Type B pancreatic cell (in vitro differentiated cells): ENCODE data around the gene PPARGC1A. TPM values are rescaled to one million over a fixed set of nuclear protein-coding genes. Genes with fewer than 3 reads are reported as not detected.

Experiments
- DNase-seq: peaks from one replicate; pipeline ENCODE4 v3.0.0; 2021; ENCODE audit warnings: mixed read lengths; ENCODE audit not compliant: unreplicated experiment; ENCODE audit errors: extremely low spot score
- H3K27ac Mint-ChIP-seq: 2 replicates; pipeline ENCODE4 v1.8.0; 2021; ENCODE audit warnings: mild to moderate bottlenecking, mixed read lengths
- H3K27me3 Mint-ChIP-seq: 2 replicates; pipeline ENCODE4 v1.8.0; 2021; ENCODE audit warnings: mixed read lengths
- H3K36me3 Mint-ChIP-seq: 2 replicates; pipeline ENCODE4 v1.8.0; 2021; ENCODE audit warnings: mixed read lengths
- H3K4me1 Mint-ChIP-seq: one replicate; pipeline ENCODE4 v1.8.0; 2021; ENCODE audit warnings: mixed read lengths; ENCODE audit not compliant: unreplicated experiment
- H3K4me3 Mint-ChIP-seq: 2 replicates; pipeline ENCODE4 v1.8.0; 2021; ENCODE audit warnings: mild to moderate bottlenecking, mixed read lengths
- H3K9me3 Mint-ChIP-seq: 2 replicates; pipeline ENCODE4 v1.8.0; 2021; ENCODE audit warnings: mixed read lengths
- total RNA-seq: library from RNA; stranded (reverse); gene quantifications from 2 replicates; pipeline ENCODE4 v1.2.1, GENCODE V29; 2021; ENCODE audit warnings: low replicate concordance
- TF ChIP-seq, protein P1 (sequence below): fragments of 200-600 bp; sonication (generic); conservative IDR thresholded peaks from 2 replicates; pipeline ENCODE4 v1.5.0; 2021; ENCODE audit warnings: antibody characterized with exemption, mild to moderate bottlenecking

The PPARGC1A gene
- total RNA-seq, 1 donor from 2014 or later, result 39.4 TPM

DNA sequence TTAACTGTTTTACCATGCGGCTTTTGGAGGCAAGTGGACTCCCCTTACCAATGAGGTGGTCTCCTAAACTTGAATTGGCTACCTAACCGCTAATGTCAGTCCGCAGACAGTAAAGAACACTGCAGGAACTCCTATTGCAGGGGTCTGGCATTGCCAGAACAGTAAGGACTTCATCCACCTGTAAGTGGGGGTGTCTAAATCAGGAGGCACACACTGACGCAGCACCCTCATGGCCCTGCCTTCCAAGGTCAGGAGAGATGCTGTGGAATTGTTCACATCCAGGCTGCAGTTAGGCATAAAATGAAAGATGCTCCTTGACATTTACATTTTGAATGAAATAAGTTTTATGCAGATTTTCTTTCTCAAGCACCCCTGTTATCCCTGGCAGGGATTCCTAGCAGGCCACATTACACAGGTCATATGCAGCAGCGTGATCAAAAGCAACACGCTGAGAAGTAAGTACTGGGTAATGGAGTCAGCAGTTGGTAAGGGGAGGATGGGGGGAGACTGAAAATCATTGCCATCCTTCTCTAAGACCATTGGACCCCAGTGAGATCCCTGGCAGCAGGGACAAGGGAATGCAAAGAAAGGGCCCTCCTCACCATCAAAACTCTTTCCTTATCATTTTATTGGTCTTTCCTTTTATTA lies 3.8 kb downstream of the PPARGC1A start:
- H3K36me3 Mint-ChIP-seq, result peaks cover 7% of the 10 kb centered on the region
- H3K4me3 Mint-ChIP-seq, result peak overlapping the region; percentile 99
- H3K27ac Mint-ChIP-seq, result no peak overlapping the region
- H3K9me3 Mint-ChIP-seq, result no peaks in the 10 kb centered on the region
- peaks cover 39% of the 10 kb centered on the region for H3K4me1 Mint-ChIP-seq
- no peaks in the 10 kb centered on the region for H3K27me3 Mint-ChIP-seq
- DNase-seq, result no peak
- TF ChIP-seq, protein P1, sequence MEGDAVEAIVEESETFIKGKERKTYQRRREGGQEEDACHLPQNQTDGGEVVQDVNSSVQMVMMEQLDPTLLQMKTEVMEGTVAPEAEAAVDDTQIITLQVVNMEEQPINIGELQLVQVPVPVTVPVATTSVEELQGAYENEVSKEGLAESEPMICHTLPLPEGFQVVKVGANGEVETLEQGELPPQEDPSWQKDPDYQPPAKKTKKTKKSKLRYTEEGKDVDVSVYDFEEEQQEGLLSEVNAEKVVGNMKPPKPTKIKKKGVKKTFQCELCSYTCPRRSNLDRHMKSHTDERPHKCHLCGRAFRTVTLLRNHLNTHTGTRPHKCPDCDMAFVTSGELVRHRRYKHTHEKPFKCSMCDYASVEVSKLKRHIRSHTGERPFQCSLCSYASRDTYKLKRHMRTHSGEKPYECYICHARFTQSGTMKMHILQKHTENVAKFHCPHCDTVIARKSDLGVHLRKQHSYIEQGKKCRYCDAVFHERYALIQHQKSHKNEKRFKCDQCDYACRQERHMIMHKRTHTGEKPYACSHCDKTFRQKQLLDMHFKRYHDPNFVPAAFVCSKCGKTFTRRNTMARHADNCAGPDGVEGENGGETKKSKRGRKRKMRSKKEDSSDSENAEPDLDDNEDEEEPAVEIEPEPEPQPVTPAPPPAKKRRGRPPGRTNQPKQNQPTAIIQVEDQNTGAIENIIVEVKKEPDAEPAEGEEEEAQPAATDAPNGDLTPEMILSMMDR, result no peak

DNA sequence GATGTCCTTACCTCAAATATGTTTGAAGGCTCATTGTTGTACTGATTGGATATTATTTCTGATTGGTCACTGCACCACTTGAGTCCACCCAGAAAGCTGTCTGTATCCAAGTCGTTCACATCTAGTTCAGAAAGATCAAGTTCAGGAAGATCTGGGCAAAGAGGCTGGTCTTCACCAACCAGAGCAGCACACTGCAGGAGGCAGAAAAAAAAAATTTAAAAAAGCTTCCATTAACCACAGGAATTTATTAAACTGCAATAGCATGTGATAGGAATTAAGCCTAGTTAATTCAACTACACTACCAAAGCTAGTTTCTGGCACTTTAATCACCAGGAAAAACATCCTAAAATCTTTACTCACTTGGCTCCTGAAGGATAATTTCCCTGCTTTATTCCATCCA lies 5.1 kb downstream of the PPARGC1A start:
- H3K36me3 Mint-ChIP-seq, result peaks cover 7% of the 10 kb centered on the region

DNA sequence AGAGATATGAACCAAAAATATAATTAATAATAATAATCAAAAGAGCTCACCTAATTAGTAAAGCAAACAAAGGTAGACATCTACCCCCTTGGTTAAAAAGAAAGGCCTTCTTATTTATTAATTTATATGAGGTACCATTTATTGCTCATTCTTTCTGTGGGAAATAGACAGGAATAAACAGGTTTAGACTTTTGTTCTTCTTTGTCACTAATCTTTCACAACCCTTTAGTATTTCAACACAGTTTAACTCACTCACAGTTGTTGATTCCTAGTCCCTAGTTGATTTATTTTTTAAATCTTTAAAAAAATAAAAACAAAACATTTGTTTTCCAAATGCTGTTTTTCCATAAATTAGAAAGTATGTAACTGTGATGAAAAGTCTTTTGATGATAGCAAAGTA lies 5.6 kb downstream of the PPARGC1A start:
- H3K27ac Mint-ChIP-seq, result no peak overlapping the region

More for the DNA sequence above, 5.1 kb downstream of the PPARGC1A start:
- no peak for DNase-seq
- Mint-ChIP-seq H3K9me3 (no peaks in the 10 kb centered on the region), H3K4me1 (peaks cover 36% of the 10 kb centered on the region), H3K27ac (peak overlapping the region; percentile 5), H3K4me3 (peak overlapping the region; percentile 61), H3K27me3 (no peaks in the 10 kb centered on the region)
- TF ChIP-seq, protein P1, result no peak

GRCh38 chr4:23882976-23883531 lies 6.8 kb downstream of the PPARGC1A start:
- Mint-ChIP-seq H3K9me3 (no peaks in the 10 kb centered on the region), H3K4me1 (peaks cover 38% of the 10 kb centered on the region), H3K36me3 (peaks cover 7% of the 10 kb centered on the region), H3K27ac (peak overlapping the region; percentile 70), H3K27me3 (no peaks in the 10 kb centered on the region), H3K4me3 (peak overlapping the region; percentile 46)
- TF ChIP-seq, protein P1, result no peak
- DNase-seq, result no peak

More for the DNA sequence above, 5.6 kb downstream of the PPARGC1A start:
- H3K9me3 Mint-ChIP-seq, result no peaks in the 10 kb centered on the region
- no peak for DNase-seq
- peaks cover 7% of the 10 kb centered on the region for H3K36me3 Mint-ChIP-seq
- TF ChIP-seq, protein P1, result no peak
- no peaks in the 10 kb centered on the region for H3K27me3 Mint-ChIP-seq
- H3K4me3 Mint-ChIP-seq, result no peak overlapping the region
- peaks cover 38% of the 10 kb centered on the region for H3K4me1 Mint-ChIP-seq

GRCh38 chr4:23881674-23882337 lies 8.0 kb downstream of the PPARGC1A start:
- Mint-ChIP-seq H3K36me3 (peaks cover 7% of the 10 kb centered on the region), H3K27ac (peak overlapping the region; percentile 10), H3K4me3 (no peak overlapping the region), H3K9me3 (no peaks in the 10 kb centered on the region), H3K27me3 (no peaks in the 10 kb centered on the region), H3K4me1 (peaks cover 40% of the 10 kb centered on the region)
- no peak for DNase-seq
- TF ChIP-seq, protein P1, result peak; percentile 33
